Measurements from ENCODE around the gene CRIM1. TPM values are rescaled to one million over a fixed set of nuclear protein-coding genes. Genes with fewer than 3 reads are reported as not detected.
A peak's percentile ranks its signal among the peaks of the same experiment; 100 is the strongest.

CRIM1 gene
- total RNA-seq, 1 experiment from 2014 or later: 133 TPM

DNA sequence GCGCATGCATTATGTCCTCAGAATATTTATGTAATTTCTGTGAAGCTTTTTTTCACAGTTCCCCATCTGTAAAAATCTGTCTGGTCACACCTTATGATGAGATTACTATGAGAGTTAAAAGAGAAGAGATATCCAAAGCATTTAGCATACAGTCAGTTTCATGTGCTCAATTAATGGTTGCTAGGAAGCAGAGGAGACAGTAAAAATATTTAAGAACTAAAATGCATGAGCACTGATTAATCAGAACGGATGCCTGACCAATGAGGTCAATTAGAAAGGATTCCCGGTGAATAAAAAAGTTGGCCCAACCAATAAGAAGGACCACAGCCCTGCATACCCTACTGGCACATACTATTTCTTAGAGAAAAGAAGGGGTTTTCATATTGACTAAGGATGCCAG, 12.0 kb upstream of the CRIM1 start:
- no peak overlapping the region for H3K27ac ChIP-seq
- peaks cover 1% of the 10 kb centered on the region; the same call in 1 of the 2 replicates for H3F3A ChIP-seq (ENCODE audit: insufficient read depth, low read depth)
- CTCF ChIA-PET: no interaction called here
- no peak overlapping the region for H3K4me2 ChIP-seq
- no peak for DNase-seq
- POLR2A ChIA-PET (ENCODE audit: unreplicated experiment): no interaction called here
- H3K9me3 ChIP-seq (ENCODE audit: insufficient read depth, low read depth): no peaks in the 10 kb centered on the region
- no peaks in the 10 kb centered on the region for H3K9me2 ChIP-seq (ENCODE audit: insufficient read depth)
- H3K4me3 ChIP-seq: no peak overlapping the region
- H3K4me1 ChIP-seq (replicated peaks; ENCODE audit: insufficient read depth): peaks cover 14% of the 10 kb centered on the region
- no peaks in the 10 kb centered on the region for H4K20me1 ChIP-seq (ENCODE audit: insufficient read depth)
- H3K79me2 ChIP-seq (ENCODE audit: low read depth): no peaks in the 10 kb centered on the region
- intact Hi-C loops (cut with micrococcal nuclease; ENCODE audit: unreplicated experiment): no loop called here
- no TSS peak for BruUV-seq (replicated peaks)
- TF ChIP-seq, protein P1, sequence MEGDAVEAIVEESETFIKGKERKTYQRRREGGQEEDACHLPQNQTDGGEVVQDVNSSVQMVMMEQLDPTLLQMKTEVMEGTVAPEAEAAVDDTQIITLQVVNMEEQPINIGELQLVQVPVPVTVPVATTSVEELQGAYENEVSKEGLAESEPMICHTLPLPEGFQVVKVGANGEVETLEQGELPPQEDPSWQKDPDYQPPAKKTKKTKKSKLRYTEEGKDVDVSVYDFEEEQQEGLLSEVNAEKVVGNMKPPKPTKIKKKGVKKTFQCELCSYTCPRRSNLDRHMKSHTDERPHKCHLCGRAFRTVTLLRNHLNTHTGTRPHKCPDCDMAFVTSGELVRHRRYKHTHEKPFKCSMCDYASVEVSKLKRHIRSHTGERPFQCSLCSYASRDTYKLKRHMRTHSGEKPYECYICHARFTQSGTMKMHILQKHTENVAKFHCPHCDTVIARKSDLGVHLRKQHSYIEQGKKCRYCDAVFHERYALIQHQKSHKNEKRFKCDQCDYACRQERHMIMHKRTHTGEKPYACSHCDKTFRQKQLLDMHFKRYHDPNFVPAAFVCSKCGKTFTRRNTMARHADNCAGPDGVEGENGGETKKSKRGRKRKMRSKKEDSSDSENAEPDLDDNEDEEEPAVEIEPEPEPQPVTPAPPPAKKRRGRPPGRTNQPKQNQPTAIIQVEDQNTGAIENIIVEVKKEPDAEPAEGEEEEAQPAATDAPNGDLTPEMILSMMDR (conservative IDR thresholded peaks at IDR 0.05): no peak
- no peak for TF ChIP-seq EZH2 (IDR thresholded peaks at IDR 0.05; ENCODE audit: low read depth)
- no peak overlapping the region for H2AFZ ChIP-seq
- no peaks in the 10 kb centered on the region for H3K36me3 ChIP-seq (ENCODE audit: low read depth)
- no peaks in the 10 kb centered on the region for H3K27me3 ChIP-seq (ENCODE audit: insufficient read depth, low read depth)

DNA sequence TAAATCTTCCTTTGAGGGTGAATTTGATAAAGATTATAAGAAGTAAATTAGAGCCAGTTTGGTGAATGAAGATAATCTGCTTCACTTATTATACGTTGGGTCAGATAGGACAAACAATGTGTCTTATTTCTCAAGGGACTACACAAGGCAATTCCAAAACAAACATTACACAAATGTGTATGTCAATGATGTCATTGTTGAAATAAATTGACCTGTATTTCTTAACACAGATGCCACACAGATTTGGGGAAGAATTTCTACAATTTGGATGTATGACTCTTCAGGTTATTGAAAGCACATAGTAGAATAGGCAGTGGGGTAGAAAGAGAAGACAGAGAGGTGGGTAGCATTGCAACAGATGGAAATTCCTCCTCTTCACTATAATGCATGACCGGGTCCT, 6.9 kb upstream of the CRIM1 start:
- BruUV-seq (replicated peaks): no TSS peak
- H2AFZ ChIP-seq: no peak overlapping the region
- no peaks in the 10 kb centered on the region for H3K9me3 ChIP-seq (ENCODE audit: insufficient read depth, low read depth)
- H3K4me3 ChIP-seq: no peak overlapping the region
- H3K36me3 ChIP-seq (ENCODE audit: low read depth): no peaks in the 10 kb centered on the region
- H3K4me2 ChIP-seq: no peak overlapping the region
- peaks cover 1% of the 10 kb centered on the region for H3K79me2 ChIP-seq (ENCODE audit: low read depth)
- H3K4me1 ChIP-seq (replicated peaks; ENCODE audit: insufficient read depth): peaks cover 22% of the 10 kb centered on the region
- TF ChIP-seq, protein P1 (conservative IDR thresholded peaks at IDR 0.05): no peak
- TF ChIP-seq EZH2 (IDR thresholded peaks at IDR 0.05; ENCODE audit: low read depth): no peak
- DNase-seq: no peak
- H3K9me2 ChIP-seq (ENCODE audit: insufficient read depth): no peaks in the 10 kb centered on the region
- ChIA-PET POLR2A (ENCODE audit: unreplicated experiment) (no interaction called here), CTCF (no interaction called here)
- H4K20me1 ChIP-seq (ENCODE audit: insufficient read depth): no peaks in the 10 kb centered on the region
- intact Hi-C loops (cut with micrococcal nuclease; ENCODE audit: unreplicated experiment): no loop called here
- no peaks in the 10 kb centered on the region for H3K27me3 ChIP-seq (ENCODE audit: insufficient read depth, low read depth)
- no peaks in the 10 kb centered on the region for H3F3A ChIP-seq (ENCODE audit: insufficient read depth, low read depth)
- no peak overlapping the region for H3K27ac ChIP-seq

DNA sequence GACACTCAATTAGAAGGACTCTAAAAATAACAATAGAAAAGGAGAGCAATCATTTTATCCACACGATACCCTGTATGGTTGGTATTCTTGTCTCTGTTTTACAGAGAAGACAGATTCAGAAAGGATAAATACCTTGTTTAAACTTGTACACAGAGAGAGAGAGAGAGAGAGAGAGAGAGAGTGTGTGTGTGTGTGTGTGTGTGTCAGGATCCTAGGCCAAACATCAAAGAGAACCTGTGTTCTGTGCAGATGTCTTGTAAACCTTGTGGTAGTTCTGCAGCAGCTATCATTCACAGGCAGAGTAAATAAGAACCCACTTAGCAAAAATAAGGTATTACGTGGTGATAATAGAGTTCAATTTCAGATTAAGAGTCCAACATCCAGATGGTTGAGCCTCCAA, 4.3 kb upstream of the CRIM1 start:
- H3K36me3 ChIP-seq (ENCODE audit: low read depth): no peaks in the 10 kb centered on the region
- 0 out of 2 replicates have a peak overlapping the region, but pooled peaks have one; percentile 36 for H3K27ac ChIP-seq
- peaks cover 14% of the 10 kb centered on the region for H3K79me2 ChIP-seq (ENCODE audit: low read depth)
- ChIA-PET POLR2A (ENCODE audit: unreplicated experiment) (no interaction called here), CTCF (no interaction called here)
- H3K9me2 ChIP-seq (ENCODE audit: insufficient read depth): no peaks in the 10 kb centered on the region
- intact Hi-C loops (cut with micrococcal nuclease; ENCODE audit: unreplicated experiment): loop anchor here (5.0 to 10.0 kb wide), 2 partner anchors 436 to 476 kb away; no protein-coding TSS in a partner anchor
- no peaks in the 10 kb centered on the region for H3K27me3 ChIP-seq (ENCODE audit: insufficient read depth, low read depth)
- H3K9me3 ChIP-seq (ENCODE audit: insufficient read depth, low read depth): no peaks in the 10 kb centered on the region
- no peaks in the 10 kb centered on the region for H4K20me1 ChIP-seq (ENCODE audit: insufficient read depth)
- H3K4me2 ChIP-seq: 0 out of 2 replicates have a peak overlapping the region, but pooled peaks have one; percentile 41
- no peak overlapping the region for H3K4me3 ChIP-seq
- DNase-seq: no peak
- no TSS peak for BruUV-seq (replicated peaks)
- TF ChIP-seq, protein P1 (conservative IDR thresholded peaks at IDR 0.05): no peak
- no peak for TF ChIP-seq EZH2 (IDR thresholded peaks at IDR 0.05; ENCODE audit: low read depth)
- H3K4me1 ChIP-seq (replicated peaks; ENCODE audit: insufficient read depth): peaks cover 31% of the 10 kb centered on the region
- H2AFZ ChIP-seq: no peak overlapping the region
- no peaks in the 10 kb centered on the region for H3F3A ChIP-seq (ENCODE audit: insufficient read depth, low read depth)

Data from PC-9 (cell line).